PC-3 (cell line): ENCODE data around the gene BICRA.

Experiments used
- EZH2 ChIP-seq: fragments of 300-600 bp; sonication (generic); IDR thresholded peaks from one replicate; pipeline ENCODE4 v1.6.1; 2017; ENCODE audit warnings: antibody characterized with exemption, mild to moderate bottlenecking, low read length; ENCODE audit not compliant: unreplicated experiment
- TF ChIP-seq, protein P1 (sequence below): fragments of 300-600 bp; sonication (generic); conservative IDR thresholded peaks from 2 replicates; pipeline ENCODE4 v1.5.1; 2017; ENCODE audit warnings: antibody characterized with exemption, low read depth, mild to moderate bottlenecking, low read length

DNA sequence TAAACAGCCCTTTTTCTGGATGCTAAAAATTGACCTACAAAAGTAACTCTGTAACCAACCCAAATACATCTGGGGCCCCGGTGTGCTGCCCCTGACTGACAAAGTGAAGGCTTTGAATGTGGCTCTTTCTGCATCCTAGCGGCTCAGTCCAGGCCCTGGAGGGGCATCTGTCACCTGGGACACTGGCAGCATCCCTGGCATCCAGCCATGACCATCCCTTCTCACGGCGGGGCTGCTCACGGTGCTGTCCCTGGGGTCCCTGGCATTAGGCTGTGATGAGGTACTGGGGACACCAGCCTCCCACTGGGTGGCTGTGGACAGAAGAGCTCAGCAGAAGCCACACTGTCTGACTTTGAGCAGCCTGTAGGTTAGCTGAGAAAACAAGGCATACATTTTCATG lies 34.3 kb downstream of the BICRA start:
- TF ChIP-seq, protein P1, sequence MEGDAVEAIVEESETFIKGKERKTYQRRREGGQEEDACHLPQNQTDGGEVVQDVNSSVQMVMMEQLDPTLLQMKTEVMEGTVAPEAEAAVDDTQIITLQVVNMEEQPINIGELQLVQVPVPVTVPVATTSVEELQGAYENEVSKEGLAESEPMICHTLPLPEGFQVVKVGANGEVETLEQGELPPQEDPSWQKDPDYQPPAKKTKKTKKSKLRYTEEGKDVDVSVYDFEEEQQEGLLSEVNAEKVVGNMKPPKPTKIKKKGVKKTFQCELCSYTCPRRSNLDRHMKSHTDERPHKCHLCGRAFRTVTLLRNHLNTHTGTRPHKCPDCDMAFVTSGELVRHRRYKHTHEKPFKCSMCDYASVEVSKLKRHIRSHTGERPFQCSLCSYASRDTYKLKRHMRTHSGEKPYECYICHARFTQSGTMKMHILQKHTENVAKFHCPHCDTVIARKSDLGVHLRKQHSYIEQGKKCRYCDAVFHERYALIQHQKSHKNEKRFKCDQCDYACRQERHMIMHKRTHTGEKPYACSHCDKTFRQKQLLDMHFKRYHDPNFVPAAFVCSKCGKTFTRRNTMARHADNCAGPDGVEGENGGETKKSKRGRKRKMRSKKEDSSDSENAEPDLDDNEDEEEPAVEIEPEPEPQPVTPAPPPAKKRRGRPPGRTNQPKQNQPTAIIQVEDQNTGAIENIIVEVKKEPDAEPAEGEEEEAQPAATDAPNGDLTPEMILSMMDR, result no peak
- TF ChIP-seq EZH2, result no peak
